Liver (tissue), 9 donors: ENCODE measurements around the gene AGBL4. TPM values are rescaled to one million over a fixed set of nuclear protein-coding genes. Genes with fewer than 3 reads are reported as not detected.

Experiments used
- DNase-seq: peaks from one replicate; pipeline ENCODE4 v3.0.0-alpha.2; 2017; ENCODE audit warnings: low spot score
- H3K27ac ChIP-seq, 2 donors: one replicate each; pipeline ENCODE4 v1.7.0; 2013; ENCODE audit warnings: inconsistent platforms in 2 of 2, low read length in 2 of 2, control low read depth in 1 of 2, low read depth in 1 of 2, mild to moderate bottlenecking in 1 of 2
- H3K27me3 ChIP-seq, 4 donors: one replicate each; pipeline versions ENCODE4 v1.6.1 to v1.7.0; 2013; ENCODE audit warnings: low read length in 3 of 4, inconsistent platforms in 1 of 4, mild to moderate bottlenecking in 1 of 4, moderate library complexity in 1 of 4; ENCODE audit not compliant: control insufficient read depth in 4 of 4, insufficient read depth in 4 of 4
- H3K36me3 ChIP-seq, 4 donors: one replicate each; pipeline versions ENCODE4 v1.6.1 to v1.7.0; 2013; ENCODE audit warnings: low read length in 3 of 4, mild to moderate bottlenecking in 3 of 4, low read depth in 1 of 4, moderate library complexity in 1 of 4; ENCODE audit not compliant: control insufficient read depth in 4 of 4, insufficient read depth in 3 of 4
- H3K4me1 ChIP-seq, 4 donors: one replicate each; pipeline versions ENCODE4 v1.6.1 to v1.7.0; 2013; ENCODE audit warnings: low read length in 3 of 4, mild to moderate bottlenecking in 3 of 4, moderate library complexity in 1 of 4; ENCODE audit not compliant: control insufficient read depth in 4 of 4, insufficient read depth in 4 of 4
- H3K4me3 ChIP-seq, 3 donors: one replicate each; pipeline versions ENCODE4 v1.6.1 to v1.7.0; 2013; ENCODE audit warnings: low read length in 3 of 3, control low read depth in 1 of 3, low read depth in 1 of 3, mild to moderate bottlenecking in 1 of 3
- H3K9ac ChIP-seq, 2 donors: one replicate each; pipeline ENCODE4 v1.7.0; 2013; ENCODE audit warnings: low read length in 2 of 2, mild to moderate bottlenecking in 2 of 2, moderate library complexity in 2 of 2, control low read depth in 1 of 2, low read depth in 1 of 2
- H3K9me3 ChIP-seq, 4 donors: one replicate each; pipeline versions ENCODE4 v1.6.1 to v1.7.0; 2013; ENCODE audit warnings: low read length in 3 of 4; ENCODE audit not compliant: control insufficient read depth in 4 of 4
- ATF3 ChIP-seq: IDR thresholded peaks from 2 replicates; pipeline ENCODE4 v1.6.1; 2016; ENCODE audit warnings: antibody characterized with exemption
- CTCF ChIP-seq: fragments of 150-350 bp; IDR thresholded peaks from 2 replicates; pipeline ENCODE4 v1.5.1; 2017; ENCODE audit warnings: improper control_type of control experiment, low read depth, low read length; ENCODE audit not compliant: missing input control
- EGR1 ChIP-seq, 2 donors: IDR thresholded peaks; 2 replicates each; pipeline ENCODE4 v1.6.1; 2016 to 2018; ENCODE audit warnings: antibody characterized with exemption in 2 of 2, low read depth in 2 of 2
- FOXA1 ChIP-seq: IDR thresholded peaks from 2 replicates; pipeline ENCODE4 v1.6.1; 2016; ENCODE audit warnings: antibody characterized with exemption
- FOXA2 ChIP-seq: IDR thresholded peaks from 2 replicates; pipeline ENCODE4 v1.6.1; 2016; ENCODE audit warnings: antibody characterized with exemption
- GABPA ChIP-seq, 2 donors: IDR thresholded peaks in 1 of 2; conservative IDR thresholded peaks in 1 of 2; 2 replicates each; pipeline ENCODE4 v1.6.1; 2016; ENCODE audit warnings: antibody characterized with exemption in 2 of 2, mild to moderate bottlenecking in 1 of 2, moderate library complexity in 1 of 2
- HNF4A ChIP-seq, 2 donors: conservative IDR thresholded peaks; 2 replicates each; pipeline ENCODE4 v1.6.1; 2016; ENCODE audit warnings: antibody characterized with exemption in 2 of 2, mild to moderate bottlenecking in 2 of 2
- HNF4G ChIP-seq: IDR thresholded peaks from 2 replicates; pipeline ENCODE4 v1.6.1; 2016; ENCODE audit warnings: antibody characterized with exemption
- JUND ChIP-seq, 2 donors: IDR thresholded peaks; 2 replicates each; pipeline ENCODE4 v1.6.1; 2016; ENCODE audit warnings: antibody characterized with exemption in 2 of 2
- MAX ChIP-seq: IDR thresholded peaks from 2 replicates; pipeline ENCODE4 v1.6.1; 2016; ENCODE audit warnings: antibody characterized with exemption
- NR2F2 ChIP-seq: IDR thresholded peaks from 2 replicates; pipeline ENCODE4 v1.6.1; 2016; ENCODE audit warnings: antibody characterized with exemption
- RAD21 ChIP-seq, 2 donors: IDR thresholded peaks; 2 replicates each; pipeline ENCODE4 v1.6.1; 2016; ENCODE audit warnings: antibody characterized with exemption in 2 of 2, mild to moderate bottlenecking in 2 of 2
- REST ChIP-seq: IDR thresholded peaks from 2 replicates; pipeline ENCODE4 v1.6.1; 2016; ENCODE audit warnings: antibody characterized with exemption, mild to moderate bottlenecking
- RXRA ChIP-seq, 2 donors: IDR thresholded peaks; 2 replicates each; pipeline ENCODE4 v1.6.1; 2017 to 2018; ENCODE audit warnings: antibody characterized with exemption in 2 of 2, mild to moderate bottlenecking in 1 of 2
- SP1 ChIP-seq: IDR thresholded peaks from 2 replicates; pipeline ENCODE4 v1.6.1; 2018; ENCODE audit warnings: antibody characterized with exemption, mild to moderate bottlenecking
- TAF1 ChIP-seq: conservative IDR thresholded peaks from 2 replicates; pipeline ENCODE4 v1.6.1; 2016; ENCODE audit warnings: antibody characterized with exemption, mild to moderate bottlenecking
- YY1 ChIP-seq: IDR thresholded peaks from 2 replicates; pipeline ENCODE4 v1.6.1; 2016; ENCODE audit warnings: antibody characterized with exemption, mild to moderate bottlenecking
- ZBTB33 ChIP-seq: IDR thresholded peaks from 2 replicates; pipeline ENCODE4 v1.6.1; 2016; ENCODE audit warnings: antibody characterized with exemption
- WGBS: extraction: QIAGEN DNeasy Blood & Tissue Kit; methylation state at CpG from one replicate; pipeline ENCODE4 v1.1.7; 2013; 5-methylcytosine and 5-hydroxymethylcytosine counted together
- polyA plus RNA-seq, 2 donors: library from polyadenylated mRNA; stranded (reverse) in 1 of 2; unstranded in 1 of 2; fragments of 200-250 nt in 1 of 2; fragments of >200 nt in 1 of 2; fragmentation: Nextera tagmentation in 1 of 2; extraction: Ambion mirVana in 1 of 2; gene quantifications; one replicate each; pipeline versions ENCODE4 v1.2.1 to v1.2.3, GENCODE V29; 2013 to 2015
- total RNA-seq, 2 donors: library from RNA; depleted of rRNA; stranded (reverse); fragments of >200 nt; gene quantifications; one replicate each; pipeline ENCODE4 v1.2.3, GENCODE V29; 2014
- donor health status: healthy.
- donor health status: healthy.
- donor health status: healthy.
- donor health status: healthy.
- donor health status: healthy.

AGBL4 gene
- total and polyA plus RNA-seq, 4 donors, result 0.75 to 0.76 TPM; not detected in 2

- no peak for TF ChIP-seq TAF1
- TF ChIP-seq EGR1 (IDR thresholded peaks at IDR 0.05; ENCODE audit: low read depth in 2 of 2), result no peak
- no peak for TF ChIP-seq HNF4G
Measured at GRCh38 chr1:49136738-49137251, 887.0 kb downstream of the AGBL4 start (continued).

GRCh38 chr1:49125746-49126145 lies 898.0 kb downstream of the AGBL4 start:
- H3K36me3 ChIP-seq, result no peaks in the 10 kb centered on the region
- DNase-seq, result no peak
- TF ChIP-seq ZBTB33 (no peak), ATF3 (no peak), FOXA1 (no peak), GABPA (IDR thresholded peaks at IDR 0.05 in 1 of 2, conservative IDR thresholded peaks at IDR 0.05 in 1 of 2) (no peak), HNF4A (conservative IDR thresholded peaks at IDR 0.05) (no peak), NR2F2 (no peak), YY1 (no peak), TAF1 (no peak), REST (no peak), EGR1 (IDR thresholded peaks at IDR 0.05; ENCODE audit: low read depth in 2 of 2) (no peak), FOXA2 (no peak), RXRA (IDR thresholded peaks at IDR 0.05) (no peak), MAX (no peak), RAD21 (IDR thresholded peaks at IDR 0.05) (no peak), JUND (IDR thresholded peaks at IDR 0.05) (no peak), CTCF (no peak), SP1 (no peak), HNF4G (no peak)
- no peak overlapping the region for H3K9ac ChIP-seq
- 42% methylated on average over 1 of the region's 1 CpG for WGBS
- peaks cover 0 to 3% (median 0%) of the 10 kb centered on the region in 4 donors for H3K27me3 ChIP-seq
- H3K4me1 ChIP-seq, result no peaks in the 10 kb centered on the region
- peaks cover 0 to 3% (median under 1%) of the 10 kb centered on the region in 4 donors for H3K9me3 ChIP-seq
- H3K4me3 ChIP-seq, result no peak overlapping the region
- H3K27ac ChIP-seq, result no peak overlapping the region
